Lung (tissue), 12 donors: ENCODE data around the gene IFITM10. TPM values are rescaled to one million over a fixed set of nuclear protein-coding genes. Genes with fewer than 3 reads are reported as not detected.

Source experiments
- ATAC-seq: fragments of 200-7000 bp; cut with Tn5 transposase; one replicate; pipeline ENCODE4 v1.9.1; 2020; ENCODE audit warnings: moderate number of reproducible peaks; ENCODE audit not compliant: insufficient read depth, low FRiP score
- DNase-seq, 3 donors: peaks; one replicate each; pipeline ENCODE4 v3.0.0-alpha.2; 2013 to 2017
- H3K27ac ChIP-seq, 2 donors: one replicate each; pipeline ENCODE4 v1.5.1; 2013; ENCODE audit warnings: mild to moderate bottlenecking in 2 of 2, moderate library complexity in 2 of 2, control low read depth in 1 of 2, inconsistent platforms in 1 of 2, low read depth in 1 of 2, low read length in 1 of 2
- H3K27me3 ChIP-seq, 3 donors: one replicate each; pipeline ENCODE4 v1.5.1; 2013; ENCODE audit warnings: low read length in 2 of 3; ENCODE audit not compliant: control insufficient read depth in 3 of 3, insufficient read depth in 3 of 3
- H3K36me3 ChIP-seq, 4 donors: one replicate each; pipeline ENCODE4 v1.5.1; 2013; ENCODE audit warnings: low read length in 4 of 4, mild to moderate bottlenecking in 1 of 4, moderate library complexity in 1 of 4; ENCODE audit not compliant: control insufficient read depth in 4 of 4, insufficient read depth in 4 of 4
- H3K4me1 ChIP-seq, 5 donors: one replicate each; pipeline ENCODE4 v1.5.1; 2013; ENCODE audit warnings: low read length in 5 of 5, mild to moderate bottlenecking in 2 of 5, moderate library complexity in 1 of 5; ENCODE audit not compliant: control insufficient read depth in 5 of 5, insufficient read depth in 5 of 5
- H3K4me3 ChIP-seq: one replicate; pipeline ENCODE4 v1.5.1; 2013; ENCODE audit warnings: mild to moderate bottlenecking, control low read depth, moderate library complexity
- H3K9ac ChIP-seq, 2 donors: one replicate each; pipeline ENCODE4 v1.5.1; 2013; ENCODE audit warnings: low read length in 2 of 2, control low read depth in 1 of 2; ENCODE audit not compliant: insufficient read depth in 1 of 2
- H3K9me3 ChIP-seq, 4 donors: one replicate each; pipeline ENCODE4 v1.5.1; 2013; ENCODE audit warnings: low read length in 3 of 4, mild to moderate bottlenecking in 1 of 4, moderate library complexity in 1 of 4; ENCODE audit not compliant: control insufficient read depth in 4 of 4, insufficient read depth in 3 of 4
- WGBS, 2 donors: extraction: QIAGEN DNeasy Blood & Tissue Kit; methylation state at CpG; one replicate each; pipeline ENCODE4 v1.1.7; 2013; 5-methylcytosine and 5-hydroxymethylcytosine counted together
- polyA plus RNA-seq, 2 donors: library from polyadenylated mRNA; stranded (reverse); fragments of 200-250 nt; gene quantifications; one replicate each; pipeline ENCODE4 v1.2.1, GENCODE V29; 2013
- total RNA-seq, 2 donors: library from RNA; depleted of rRNA in 1 of 2; stranded (reverse); fragments of >200 nt in 1 of 2; gene quantifications; one replicate each; pipeline ENCODE4 v1.2.1, GENCODE V29; 2014 to 2021
- TF ChIP-seq, protein P1 (sequence below): IDR thresholded peaks from 2 replicates; pipeline ENCODE4 v1.5.1; 2012; ENCODE audit warnings: mild to moderate bottlenecking; ENCODE audit errors: control extremely low read depth, extremely low read depth
- donor health status: control.
- donor health status: control.
- donor health status: Bipolar disorder and iron deficiency.
- donor health status: healthy.
- donor health status: DM: yes; HTN: yes; CAD: no.

The IFITM10 gene
- total and polyA plus RNA-seq, 4 donors: 0.40 to 18.8 (median 2.7) TPM

DNA sequence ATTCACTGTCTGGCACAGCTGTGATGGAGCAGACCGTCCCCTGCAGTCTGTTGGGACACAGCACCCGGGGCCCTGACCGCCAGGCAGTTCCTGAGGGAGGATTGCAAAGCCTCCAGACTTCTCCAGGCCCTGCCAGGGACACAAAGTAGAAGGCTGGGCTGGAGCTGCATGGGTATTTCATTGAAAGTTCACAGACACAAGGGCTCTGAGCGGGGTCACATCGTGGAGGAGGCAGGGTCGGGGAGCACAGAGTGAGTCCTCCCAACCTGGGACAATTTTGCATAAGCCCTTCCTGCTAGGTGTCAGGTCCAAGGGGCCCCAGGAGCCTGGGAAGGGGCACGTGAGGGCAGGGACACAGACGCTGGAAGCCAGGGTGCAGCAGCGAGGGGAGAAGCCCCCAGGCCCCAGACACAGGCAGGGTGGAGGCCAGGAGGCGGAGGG, 15.7 kb downstream of the IFITM10 start:
- TF ChIP-seq, protein P1, sequence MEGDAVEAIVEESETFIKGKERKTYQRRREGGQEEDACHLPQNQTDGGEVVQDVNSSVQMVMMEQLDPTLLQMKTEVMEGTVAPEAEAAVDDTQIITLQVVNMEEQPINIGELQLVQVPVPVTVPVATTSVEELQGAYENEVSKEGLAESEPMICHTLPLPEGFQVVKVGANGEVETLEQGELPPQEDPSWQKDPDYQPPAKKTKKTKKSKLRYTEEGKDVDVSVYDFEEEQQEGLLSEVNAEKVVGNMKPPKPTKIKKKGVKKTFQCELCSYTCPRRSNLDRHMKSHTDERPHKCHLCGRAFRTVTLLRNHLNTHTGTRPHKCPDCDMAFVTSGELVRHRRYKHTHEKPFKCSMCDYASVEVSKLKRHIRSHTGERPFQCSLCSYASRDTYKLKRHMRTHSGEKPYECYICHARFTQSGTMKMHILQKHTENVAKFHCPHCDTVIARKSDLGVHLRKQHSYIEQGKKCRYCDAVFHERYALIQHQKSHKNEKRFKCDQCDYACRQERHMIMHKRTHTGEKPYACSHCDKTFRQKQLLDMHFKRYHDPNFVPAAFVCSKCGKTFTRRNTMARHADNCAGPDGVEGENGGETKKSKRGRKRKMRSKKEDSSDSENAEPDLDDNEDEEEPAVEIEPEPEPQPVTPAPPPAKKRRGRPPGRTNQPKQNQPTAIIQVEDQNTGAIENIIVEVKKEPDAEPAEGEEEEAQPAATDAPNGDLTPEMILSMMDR: no peak
- no peak overlapping the region for H3K27ac ChIP-seq
- H3K9ac ChIP-seq: no peak overlapping the region
- H3K4me3 ChIP-seq: no peak overlapping the region
- H3K9me3 ChIP-seq: peaks cover 0 to 23% (median 7%) of the 10 kb centered on the region in 4 donors
- no peaks in the 10 kb centered on the region for H3K36me3 ChIP-seq
- H3K27me3 ChIP-seq: peaks cover 0 to 30% (median 14%) of the 10 kb centered on the region in 3 donors
- ATAC-seq (no peak), DNase-seq (no peak)
- no peaks in the 10 kb centered on the region for H3K4me1 ChIP-seq
- WGBS, 2 donors: 47 to 54% methylated on average over 10 of the region's 10 CpGs

DNA sequence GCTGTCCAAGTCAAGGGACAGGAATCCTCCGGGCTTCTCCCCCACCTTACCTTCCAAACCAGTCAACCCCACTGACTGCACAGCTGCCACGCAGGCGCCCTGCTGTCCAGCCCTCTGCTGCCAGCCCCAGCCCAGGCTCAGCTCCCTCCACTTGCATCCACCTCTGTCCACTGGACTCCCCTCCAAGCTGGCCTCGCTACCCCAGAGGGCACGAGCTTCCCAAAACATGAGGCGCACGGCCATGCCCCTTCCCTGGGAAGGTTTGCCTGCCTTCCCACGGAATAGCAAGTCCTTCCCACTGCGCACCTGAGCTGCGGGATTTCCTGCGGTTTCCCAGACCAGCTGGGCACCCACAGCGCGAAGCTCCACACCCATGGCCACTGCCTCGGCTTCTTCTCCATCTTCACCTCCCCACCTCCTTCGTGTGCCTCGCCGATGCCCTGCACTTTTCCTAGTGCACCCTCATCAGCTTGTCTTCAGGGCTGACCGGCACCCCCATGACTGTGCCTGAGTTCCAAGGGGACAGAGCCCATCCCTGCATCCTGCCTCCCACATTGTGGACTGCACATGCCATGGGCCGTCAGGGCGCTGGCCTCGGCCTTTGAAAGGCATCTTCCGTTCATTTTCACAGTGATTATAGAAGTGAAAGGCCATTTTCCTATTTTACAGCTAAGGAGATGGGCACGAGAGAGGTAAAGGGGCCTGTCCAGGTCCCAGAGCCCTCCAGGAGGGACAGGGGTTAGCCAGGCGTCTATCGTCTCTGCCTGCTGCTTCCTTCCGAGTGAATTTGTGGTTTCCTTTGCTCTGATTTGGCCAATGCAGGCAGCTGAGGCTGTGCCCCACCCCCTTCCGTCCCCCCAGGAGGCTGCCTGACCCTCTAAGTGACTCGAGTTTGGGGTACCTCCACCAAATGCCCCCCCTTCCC, 16.4 kb downstream of the IFITM10 start:
- no peak for ATAC-seq
- Histone ChIP-seq H3K27ac (no peak overlapping the region), H3K9me3 (peaks cover 0 to 23% (median 7%) of the 10 kb centered on the region in 4 donors), H3K27me3 (peaks cover 0 to 28% (median 15%) of the 10 kb centered on the region in 3 donors), H3K9ac (no peak overlapping the region), H3K4me1 (no peaks in the 10 kb centered on the region), H3K4me3 (no peak overlapping the region), H3K36me3 (no peaks in the 10 kb centered on the region)
- DNase-seq: no peak
- 64 to 67% methylated on average over 28 of the region's 28 CpGs for WGBS, 2 donors
- TF ChIP-seq, protein P1: no peak

DNA sequence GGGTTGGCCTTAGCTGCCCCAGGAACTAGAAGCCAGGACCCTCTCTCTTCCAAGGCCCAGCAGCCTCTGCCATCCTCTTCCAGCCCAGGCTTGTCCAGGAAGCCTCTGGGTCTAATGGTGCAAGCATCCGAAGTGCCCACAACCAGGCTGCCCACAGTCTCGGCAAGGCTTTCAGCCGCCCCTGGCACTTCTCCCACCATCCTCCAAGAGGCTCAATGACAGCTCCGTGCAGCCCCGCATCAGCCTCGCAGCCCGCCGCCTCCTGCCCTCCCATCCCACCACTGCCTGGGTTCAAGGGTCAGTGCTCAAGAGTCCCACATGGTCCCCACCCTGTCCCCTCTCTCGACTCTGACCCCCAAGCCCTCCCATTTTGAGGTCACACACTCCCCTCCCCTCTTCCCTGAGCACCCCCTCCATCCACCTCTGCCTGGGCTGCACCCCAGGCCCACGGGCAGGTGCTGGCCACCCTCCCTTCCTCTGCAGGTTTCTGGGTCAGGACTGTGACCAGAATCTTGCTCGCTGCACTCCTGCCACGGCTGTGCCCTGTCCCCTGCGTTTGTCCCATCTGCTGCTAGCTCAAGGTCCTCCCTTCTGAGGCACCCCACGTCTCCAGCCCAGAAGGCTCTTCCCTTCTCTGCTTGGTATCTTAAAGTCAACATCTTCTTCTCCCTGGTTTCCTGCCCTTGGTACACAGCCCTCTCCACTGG, 17.2 kb downstream of the IFITM10 start:
- ATAC-seq (no peak), DNase-seq (no peak)
- H3K27ac ChIP-seq: no peak overlapping the region
- peaks cover 0 to 29% (median 18%) of the 10 kb centered on the region in 3 donors for H3K27me3 ChIP-seq
- H3K36me3 ChIP-seq: no peaks in the 10 kb centered on the region
- H3K9me3 ChIP-seq: peaks cover 0 to 20% (median 7%) of the 10 kb centered on the region in 4 donors
- no peak overlapping the region for H3K4me3 ChIP-seq
- TF ChIP-seq, protein P1: no peak
- H3K9ac ChIP-seq: no peak overlapping the region
- WGBS, 2 donors: 71 to 74% methylated on average over 14 of the region's 14 CpGs
- no peaks in the 10 kb centered on the region for H3K4me1 ChIP-seq
